HG03139 (cell line): ENCODE data around the gene TRIP13.
"Not testable (repeated sequence)": the region's sequence is repeated elsewhere in the genome, so short reads cannot be mapped to it uniquely, and the experiment has no call there.

Source experiments
- ATAC-seq: cut with Tn5 transposase; IDR thresholded peaks from one replicate; pipeline ENCODE4 v1.9.1; 2021; ENCODE audit not compliant: unreplicated experiment

TRIP13 gene

DNA sequence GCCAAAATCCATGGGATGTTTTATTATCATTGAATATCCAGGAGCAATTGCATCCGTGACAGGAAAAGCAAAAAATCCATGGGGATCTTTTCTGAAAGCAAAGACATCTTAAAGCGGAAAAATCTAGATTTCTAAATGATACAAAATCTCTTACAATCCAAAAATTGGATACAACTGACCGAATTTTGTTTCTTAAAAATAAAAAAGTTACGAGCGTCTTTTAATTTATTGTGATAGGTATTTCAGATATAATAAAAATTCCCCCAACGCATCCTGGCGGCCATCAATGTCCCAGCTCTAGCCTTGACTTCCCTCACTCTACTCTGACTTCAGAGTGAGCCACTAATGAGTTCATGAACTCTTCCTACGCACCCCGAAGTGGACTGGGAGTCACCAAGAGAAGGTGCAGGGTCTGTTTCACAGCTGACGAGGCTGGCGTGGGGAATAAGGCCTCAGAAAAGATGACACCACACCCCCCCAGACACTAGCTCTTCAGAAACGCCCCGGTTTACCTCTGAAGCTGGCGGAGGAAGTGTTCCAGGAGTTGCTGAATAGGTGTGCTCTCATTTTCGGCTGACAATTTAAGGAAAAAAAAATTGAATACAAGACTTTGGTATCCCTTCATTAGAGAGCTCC lies 3.5 kb upstream of the TRIP13 start:
- no peak for ATAC-seq

DNA sequence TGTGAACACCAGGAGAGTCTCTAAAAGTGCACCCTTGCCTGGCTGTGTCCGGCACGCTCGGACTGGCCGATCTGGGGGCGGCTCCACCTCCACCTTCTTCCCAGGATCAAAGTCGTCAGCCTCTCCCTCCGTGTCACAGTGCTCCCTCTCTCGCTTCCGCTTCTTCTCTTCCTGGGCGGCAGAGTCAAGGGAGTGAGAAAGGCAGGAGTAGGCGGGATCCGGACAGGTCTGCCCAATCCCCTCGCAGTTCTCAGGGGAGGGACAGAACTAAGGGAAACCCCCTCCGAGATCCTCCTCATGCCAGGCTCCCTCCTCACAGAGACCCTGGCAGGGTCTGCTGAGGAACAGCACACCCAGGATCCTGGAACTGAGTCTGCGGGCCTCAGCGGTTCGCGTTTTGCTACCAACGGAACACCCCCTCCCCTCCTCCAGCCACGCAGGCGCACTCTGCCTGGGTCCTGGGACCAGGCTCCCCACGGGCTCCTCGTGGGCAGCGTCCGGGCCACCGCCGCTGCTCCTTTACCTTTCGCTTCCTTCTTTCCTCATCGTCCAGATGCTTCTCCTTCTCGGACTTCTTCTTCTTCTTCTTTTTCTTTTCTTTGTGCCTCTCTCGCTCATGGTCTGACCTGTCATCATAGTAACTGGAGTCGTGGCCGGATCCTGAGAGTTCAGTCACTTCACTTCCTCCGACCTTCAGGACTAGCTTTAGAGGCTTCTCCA lies 1.4 kb upstream of the TRIP13 start:
- no peak for ATAC-seq

DNA sequence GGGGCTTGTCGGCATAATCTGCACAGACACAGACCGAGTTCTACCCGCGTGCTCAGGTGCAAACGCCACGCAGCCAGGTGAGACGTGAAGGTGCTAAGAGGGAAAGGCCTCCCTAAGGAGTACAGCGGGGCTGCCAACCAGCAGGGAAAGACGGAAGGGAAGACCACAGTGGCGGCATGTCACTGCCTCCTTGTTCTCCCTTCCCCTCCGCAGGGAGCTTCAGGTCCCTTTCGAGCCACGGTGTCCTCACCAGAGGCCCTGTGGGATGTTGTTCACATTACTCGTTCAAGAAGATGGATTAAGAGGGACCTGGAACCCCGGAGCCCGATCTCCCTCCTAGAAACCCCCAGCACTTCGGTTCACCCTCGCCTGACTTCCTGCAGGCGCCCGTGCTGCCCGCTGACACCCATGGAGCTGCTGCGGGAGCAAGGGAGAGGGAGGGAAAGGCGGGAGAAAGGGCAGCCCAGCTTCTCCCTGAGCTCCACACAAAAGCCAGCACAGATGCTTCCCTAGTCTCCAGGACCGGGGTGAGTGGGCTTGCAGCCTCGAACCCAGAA lies 769 bp upstream of the TRIP13 start:
- ATAC-seq: no peak

DNA sequence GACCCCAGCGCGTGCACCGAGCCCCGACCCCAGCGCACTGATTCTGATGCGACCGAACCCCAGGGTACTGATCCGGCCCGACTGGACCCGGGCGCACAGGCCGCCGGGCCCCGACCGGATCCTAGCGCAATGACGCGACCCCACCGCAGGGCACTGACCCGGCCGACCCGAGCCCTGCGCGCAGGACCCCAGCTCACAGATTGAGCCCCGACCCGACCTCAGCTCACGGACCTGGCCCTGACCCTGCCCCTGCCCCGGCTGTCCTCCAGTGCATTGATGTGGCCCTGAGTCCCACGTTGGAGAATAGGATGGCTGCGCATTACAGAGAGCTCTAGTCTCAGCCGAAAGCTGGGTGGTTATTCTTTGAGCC lies 438 bp downstream of the TRIP13 start:
- ATAC-seq: peak; percentile 6

DNA sequence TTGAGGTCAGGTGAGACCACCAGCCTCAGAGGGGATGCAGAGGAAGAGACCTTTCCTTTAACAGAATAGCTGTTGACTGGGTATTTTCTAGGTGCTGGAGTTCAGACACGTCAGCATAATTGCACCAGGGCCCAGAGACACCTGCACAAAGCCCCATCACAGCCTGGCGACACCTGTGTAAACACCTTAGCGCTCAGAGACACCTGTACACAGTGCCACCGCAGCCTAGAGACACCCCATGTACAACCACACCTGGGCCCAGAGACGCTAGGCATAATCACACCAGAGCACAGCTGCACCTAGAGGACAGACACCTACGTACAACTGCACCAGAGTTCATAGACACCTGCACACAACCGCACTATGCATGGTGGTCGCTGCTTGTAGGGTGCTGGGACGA lies 1.0 kb downstream of the TRIP13 start:
- no peak for ATAC-seq

DNA sequence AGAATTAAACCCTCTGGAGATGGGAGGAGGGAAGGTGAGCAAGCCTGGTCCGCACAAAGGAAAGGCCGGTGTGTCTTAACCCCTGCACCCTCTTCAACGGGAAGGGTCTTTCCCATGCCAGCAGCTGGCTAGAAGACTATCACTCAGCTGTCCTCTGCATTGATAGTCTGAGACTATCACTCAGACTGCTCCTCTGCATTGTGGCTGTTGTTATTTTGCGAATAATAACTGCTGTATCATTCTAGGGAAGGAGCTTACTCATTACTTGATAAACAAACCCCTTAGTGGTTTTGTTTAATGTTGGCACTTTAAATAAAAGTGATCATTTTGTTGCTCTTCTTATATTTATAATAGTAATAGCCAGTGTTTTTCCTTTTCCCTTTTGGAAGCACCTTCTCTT lies 8.1 kb downstream of the TRIP13 start:
- ATAC-seq: no peak

DNA sequence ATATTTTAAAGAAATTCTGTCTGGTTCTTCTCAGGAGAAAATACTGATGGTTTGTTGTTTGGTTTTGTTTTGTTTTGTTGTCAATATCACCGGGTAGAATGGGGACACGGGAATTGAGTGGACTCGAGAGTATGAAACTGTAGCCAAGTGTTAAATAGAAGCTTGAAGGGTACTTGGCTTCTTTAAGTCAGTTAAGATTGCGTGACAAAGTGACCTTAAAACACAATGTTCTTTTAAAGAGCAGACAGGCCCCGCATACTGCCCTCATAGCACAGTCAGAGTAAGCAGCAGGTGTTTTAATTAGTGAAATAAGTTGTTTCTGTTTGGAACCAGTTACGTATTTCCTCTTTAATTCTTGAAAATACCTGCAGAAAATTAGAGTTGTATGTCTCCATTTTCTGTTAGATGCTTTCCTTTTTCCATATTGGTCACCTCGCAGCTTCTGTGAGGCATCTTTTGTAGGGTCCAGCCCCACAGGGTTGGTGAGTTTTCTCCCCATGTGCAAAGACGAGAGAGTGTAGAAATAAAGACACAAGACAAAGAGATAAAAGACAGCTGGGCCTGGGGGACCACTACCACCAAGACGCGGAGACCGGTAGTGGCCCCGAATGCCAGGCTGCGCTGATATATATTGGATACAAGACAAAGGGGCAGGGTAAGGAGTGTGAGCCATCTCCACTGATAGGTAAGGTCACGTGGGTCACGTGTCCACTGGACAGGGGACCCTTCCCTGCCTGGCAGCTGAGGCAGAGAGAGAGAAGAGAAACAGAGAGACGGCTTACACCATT lies 9.6 kb downstream of the TRIP13 start:
- no peak for ATAC-seq

DNA sequence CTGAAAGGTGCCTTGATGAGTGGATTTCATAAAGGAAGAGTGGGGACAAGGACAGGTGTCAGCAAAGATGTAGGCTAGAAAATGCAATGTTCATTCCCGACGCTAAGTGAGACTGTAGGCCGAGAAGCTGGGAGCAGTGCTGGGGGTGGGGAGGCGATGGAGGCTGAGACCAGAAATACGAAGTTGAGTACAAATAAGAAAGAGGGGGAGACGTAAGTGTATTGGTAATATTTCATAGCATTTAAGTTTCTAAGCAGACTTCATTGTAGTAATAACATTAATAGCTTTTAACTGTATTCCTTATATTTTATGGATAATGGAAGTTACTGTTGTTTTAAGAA lies 11.0 kb downstream of the TRIP13 start:
- ATAC-seq: no peak

DNA sequence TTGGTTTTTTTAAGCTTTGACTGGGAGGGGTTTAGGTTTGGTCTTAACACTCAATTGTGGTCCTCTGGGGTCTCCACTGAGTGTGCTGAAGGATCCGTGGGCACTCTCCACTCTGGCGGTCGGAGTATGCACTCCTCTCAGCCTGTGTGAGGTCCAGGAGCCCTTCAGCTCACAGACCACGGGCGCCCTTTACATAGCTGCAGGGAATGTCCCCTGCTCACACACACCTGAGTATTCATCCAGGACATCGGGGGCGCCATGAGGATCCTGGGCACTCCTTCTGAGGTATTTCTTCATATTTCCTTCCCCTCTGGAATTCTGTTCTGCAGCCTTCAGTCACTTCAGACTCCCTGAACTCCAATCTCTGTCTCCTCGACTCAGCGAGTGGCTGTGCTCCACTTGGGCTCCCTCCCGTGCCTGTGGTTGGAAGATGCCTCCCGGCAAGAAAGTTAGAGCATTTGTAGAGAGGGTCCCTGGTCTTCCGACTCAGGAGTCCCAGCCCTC lies 12.5 kb downstream of the TRIP13 start:
- ATAC-seq: no peak

DNA sequence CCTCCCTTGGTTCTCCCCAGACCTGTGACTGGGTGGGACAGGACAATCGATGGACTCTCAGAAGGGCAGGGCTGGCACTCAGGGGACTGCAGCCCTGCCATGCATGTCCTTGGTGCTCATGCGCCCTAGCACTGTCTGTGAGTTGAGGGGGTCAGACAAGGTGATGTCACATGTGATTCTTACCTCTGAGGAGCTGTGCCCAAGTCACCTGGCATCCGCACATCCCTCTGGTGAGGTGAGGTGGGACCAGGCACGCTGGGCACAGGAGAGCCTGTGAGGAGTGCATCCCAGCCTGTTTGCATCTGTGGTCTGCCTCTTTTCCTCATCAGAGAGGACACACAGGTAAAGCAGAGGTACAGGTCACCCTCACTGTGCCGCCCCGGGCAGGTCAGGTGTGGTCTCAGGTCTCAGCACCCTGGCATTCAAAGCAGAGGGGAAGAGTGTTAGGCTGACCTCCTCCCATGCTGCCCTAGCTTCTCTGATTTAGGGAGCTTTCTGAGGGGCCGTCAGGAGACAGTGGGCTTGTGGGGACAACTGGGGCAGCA lies 14.8 kb downstream of the TRIP13 start:
- no peak for ATAC-seq

DNA sequence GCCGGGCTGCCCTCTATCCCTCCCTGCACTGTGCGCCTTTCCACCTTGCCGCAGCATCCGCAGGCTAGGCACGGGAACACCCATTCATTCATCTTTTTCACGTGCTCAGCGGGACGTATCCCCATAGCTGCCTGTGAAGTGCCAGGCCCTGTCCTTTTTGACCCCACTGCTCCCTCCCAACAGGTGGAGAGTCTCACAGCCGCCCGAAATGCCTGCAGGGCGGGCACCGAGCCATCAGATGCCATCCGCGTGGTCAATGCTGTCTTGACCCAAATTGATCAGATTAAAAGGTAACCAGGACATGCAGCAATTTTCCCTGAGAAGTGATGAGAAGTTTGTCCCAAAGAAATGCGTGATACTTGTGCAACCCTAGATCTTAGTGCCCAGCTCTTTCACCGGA lies 15.5 kb downstream of the TRIP13 start:
- ATAC-seq: no peak

DNA sequence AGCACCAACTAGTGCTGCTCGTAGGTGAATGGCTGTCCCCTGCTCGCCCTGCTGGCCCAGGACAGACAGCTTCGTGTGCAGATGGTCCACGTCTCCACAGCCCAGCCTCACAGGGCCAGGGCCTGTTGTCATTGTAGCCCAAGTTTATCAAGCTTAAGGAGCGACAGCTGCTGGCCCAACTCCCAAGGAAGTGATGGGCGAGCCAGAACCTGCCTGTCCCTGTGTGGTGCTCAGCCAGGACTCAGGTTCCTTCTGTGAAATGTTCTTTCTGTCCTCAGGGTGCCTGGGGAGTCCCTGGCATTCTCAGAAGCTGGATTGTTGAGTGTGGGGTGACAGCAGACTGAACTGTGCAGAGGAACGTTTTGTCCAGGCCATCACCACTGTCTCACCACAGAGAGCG lies 16.4 kb downstream of the TRIP13 start:
- no peak for ATAC-seq

DNA sequence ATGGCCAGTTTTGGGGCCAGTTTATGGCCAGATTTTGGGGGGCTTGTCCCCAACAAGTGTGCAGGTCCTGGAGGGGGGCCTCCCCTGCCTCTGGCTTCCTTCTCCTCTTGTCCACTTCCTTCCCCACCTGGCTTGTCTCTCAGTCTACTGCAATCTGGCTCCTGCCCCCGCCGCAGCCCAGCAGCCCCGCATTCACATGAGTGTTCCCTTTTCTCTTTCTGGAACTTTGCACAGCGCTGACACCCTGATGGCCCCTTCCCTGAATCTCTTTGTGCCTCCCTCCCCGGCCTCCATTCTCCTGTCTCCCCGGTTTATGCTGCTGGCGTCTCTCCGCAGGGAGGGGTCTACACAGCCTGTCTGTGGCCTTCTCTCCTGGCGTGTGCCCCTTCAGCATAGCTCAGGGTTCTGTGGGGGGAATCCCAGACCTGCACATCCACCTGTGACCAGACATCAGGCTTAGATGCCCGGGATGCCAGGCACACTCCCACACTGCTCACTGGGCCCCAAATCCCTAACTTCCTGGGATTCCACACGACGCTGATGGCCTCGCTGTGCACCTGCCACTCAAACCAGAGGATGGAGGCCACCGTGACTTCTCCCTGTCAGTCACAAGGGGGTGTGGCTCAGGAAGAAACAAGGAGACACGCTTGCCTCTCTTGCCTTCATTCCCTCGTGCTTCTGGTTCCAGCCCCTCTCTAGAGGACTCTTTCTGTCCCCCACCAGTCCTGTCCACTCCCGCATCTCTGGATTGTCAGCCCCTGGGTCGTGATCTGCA lies 17.5 kb downstream of the TRIP13 start:
- ATAC-seq: no peak

DNA sequence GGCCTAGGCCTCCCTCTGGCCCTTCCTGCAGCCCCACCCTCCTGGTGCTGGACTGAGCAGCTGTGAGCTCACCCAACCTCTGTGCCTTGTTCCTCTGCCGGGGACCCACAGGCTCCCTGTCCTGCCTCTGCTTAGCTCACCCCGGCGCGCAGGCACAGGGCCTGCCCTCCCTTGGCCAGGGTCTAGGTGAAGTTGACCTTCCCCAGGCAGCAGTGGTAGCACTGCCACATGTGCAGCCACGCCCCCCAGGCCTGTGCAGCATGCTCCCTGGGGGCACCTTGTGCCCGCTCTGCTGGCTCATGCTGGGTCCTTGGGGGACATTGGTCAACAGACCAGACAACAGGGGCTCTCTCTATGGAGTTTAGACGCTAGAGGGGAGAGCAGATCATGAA lies 18.1 kb downstream of the TRIP13 start:
- ATAC-seq: no peak

DNA sequence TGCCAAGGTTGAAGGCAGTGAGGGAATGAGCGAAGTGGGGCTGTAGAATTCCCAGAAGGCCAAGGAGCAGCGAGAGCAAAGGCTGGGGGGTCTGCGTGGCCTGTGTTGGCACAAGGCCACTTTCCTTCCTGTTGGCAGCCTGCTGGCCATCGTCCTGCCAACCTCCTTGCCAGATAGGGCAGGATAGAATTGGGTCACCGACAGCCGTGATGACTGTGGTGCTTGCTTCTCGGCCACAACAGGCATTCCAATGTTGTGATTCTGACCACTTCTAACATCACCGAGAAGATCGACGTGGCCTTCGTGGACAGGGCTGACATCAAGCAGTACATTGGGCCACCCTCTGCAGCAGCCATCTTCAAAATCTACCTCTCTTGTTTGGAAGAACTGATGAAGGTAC lies 18.9 kb downstream of the TRIP13 start:
- no peak for ATAC-seq

DNA sequence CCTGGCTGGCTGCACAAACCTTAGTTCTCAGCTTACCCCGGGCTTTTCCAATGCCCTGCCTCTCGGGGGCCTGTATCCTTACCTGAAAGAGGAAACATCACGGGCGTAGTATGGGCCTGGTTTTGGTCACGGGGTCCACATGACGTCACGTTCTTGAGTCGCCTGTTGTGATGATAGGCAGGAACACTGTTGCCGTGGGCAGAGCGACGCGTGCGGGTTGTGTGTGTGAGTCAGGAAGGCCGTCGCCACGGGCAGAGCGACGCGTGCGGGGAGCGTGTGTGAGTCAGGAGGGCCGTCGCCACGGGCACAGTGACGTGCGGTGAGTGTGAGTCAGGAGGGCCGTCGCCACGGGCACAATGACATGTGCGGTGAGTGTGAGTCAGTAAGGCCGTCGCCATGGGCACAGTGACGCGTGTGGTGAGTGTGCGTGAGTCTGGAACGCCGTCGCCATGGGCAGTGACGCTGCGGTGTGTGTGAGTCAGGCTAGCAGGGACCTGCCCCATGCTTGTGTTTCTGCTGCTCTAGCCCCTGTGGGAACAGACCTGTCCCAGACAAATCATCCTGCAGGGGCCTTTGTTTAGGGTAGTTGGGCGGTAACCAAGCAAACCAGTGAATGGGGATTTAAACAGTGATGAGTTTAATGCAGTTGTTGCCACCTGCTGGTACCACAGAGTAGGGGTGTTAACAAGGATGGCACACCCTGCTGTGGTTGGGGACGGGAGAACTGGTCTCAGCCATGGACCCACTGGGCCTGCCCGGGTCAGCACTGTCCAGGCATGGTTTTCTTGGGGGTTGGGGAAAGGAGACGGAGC lies 19.8 kb downstream of the TRIP13 start:
- ATAC-seq: no peak

DNA sequence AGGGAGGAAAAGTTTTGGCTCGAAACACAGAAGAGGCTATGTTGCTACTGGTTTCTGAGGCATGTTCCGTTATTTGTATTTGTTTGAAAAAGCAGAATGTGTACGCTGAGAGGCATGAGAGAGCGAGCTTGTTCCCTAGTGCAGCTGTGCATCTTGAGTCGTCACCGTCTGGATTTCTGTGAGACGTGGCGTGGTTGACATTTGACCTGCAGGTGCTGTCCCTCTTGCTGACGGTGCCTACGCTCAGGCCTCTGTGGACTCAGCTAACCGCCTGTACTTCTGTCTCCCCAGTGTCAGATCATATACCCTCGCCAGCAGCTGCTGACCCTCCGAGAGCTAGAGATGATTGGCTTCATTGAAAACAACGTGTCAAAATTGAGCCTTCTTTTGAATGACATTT lies 21.5 kb downstream of the TRIP13 start:
- ATAC-seq: no peak

DNA sequence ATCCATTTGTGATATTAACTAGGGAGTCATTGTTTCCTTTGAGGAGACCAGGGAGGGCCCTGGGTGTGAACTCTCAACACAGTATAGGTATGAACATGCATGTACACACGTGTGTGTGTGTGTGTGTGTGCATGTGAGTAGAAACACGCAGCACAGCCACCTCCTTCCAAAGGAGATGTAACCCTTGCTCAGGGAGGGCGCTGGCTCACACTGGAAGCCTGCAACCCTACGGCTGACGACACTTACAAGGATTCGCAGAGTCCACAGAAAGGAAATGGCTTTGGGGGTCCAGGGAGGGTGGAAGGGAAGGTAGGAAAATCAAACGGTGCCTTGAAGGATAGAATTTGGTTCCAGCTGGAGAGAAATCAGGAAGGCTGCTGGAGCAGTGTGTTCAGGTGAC lies 21.9 kb downstream of the TRIP13 start:
- ATAC-seq: no peak

DNA sequence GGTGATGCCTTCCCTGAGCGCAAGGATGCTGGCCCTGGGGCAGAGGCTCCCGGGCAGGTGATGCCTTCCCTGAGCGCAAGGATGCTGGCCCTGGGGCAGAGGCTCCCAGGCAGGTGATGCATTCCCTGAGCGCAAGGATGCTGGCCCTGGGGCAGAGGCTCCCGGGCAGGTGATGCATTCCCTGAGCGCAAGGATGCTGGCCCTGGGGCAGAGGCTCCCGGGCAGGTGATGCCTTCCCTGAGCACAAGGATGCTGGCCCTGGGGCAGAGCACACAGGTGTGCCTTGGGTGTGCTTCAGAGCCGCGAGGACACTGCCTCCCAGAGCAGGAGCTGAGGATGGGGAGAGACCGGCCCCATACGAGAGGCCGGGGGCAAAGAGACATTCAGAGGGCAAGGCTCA lies 22.7 kb downstream of the TRIP13 start:
- ATAC-seq: not testable (repeated sequence)

DNA sequence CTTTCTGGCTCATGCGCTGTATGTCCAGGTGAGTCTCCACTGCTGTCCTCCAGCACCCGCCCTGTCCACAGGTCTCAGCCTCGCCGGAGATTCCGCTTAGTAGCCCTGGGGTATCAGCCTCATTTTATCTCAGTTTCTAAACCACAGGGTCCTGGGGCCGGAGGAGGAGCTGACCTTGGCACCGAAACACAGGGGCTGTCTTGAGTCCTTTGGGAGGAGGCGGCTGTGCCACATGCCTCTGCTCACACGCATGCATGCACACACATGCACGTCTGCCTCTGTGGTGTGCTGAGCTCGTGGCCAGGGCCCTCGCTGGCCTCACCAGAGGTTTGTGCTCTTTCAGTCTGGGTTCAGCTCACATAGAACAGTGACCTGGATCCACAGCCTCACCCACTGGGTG lies 23.3 kb downstream of the TRIP13 start:
- ATAC-seq: no peak
